ENCODE results near the gene ADARB1.

The ADARB1 gene

GRCh38 chr21:45090966-45091365 is 16.6 kb downstream of the ADARB1 start:
- DNase-seq (ENCODE audit: insufficient read length, low spot score): no peak
- FAIRE-seq: no peak

GRCh38 chr21:45091550-45092322 is 17.4 kb downstream of the ADARB1 start:
- DNase-seq (ENCODE audit: insufficient read length, low spot score) (no peak), FAIRE-seq (no peak)

DNA sequence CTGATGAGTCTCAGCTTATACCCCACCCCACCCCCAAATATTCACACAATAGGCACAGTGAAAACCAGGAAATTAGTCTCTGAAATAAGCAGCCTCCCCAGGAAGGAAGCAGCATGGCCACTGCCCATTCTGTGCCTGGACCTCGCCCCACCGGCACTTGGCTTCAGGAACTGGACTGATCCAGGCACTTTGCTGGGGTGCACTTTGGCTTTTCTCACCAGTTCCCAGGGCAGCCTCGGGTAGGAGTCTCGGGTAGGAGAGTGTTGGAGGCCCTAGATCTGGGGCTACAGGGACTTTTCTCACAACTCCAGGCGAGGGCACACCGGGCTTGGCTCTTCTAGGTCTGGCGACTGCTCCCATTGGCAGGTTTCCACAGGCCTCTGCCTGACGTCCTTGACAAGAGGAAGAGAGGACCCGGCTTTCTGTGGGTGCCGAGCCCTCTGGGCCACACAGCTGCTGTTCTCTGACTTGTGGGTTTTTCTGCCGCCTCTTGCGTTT is 18.7 kb downstream of the ADARB1 start:
- no peak for DNase-seq (ENCODE audit: insufficient read length, low spot score)
- FAIRE-seq: no peak

DNA sequence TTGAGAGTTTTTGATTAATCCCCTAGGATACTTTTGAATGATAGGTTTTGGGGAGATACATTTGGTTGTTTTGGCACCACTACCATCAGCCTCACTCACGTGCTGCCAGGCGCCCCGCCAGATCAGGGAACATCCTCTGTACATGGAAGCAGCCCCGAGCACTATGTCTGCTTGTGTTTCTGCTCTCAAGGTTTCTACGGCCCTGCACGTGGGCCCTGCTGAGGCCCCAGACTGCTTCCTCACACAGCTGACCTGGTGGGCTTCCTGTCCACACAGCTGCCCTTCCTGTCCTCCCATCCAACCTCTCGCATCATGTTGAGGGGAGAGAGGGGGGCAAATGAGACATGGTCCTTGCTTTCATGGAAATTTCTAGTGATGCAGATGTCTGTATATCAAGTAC is 20.0 kb downstream of the ADARB1 start:
- FAIRE-seq: no peak
- DNase-seq (ENCODE audit: insufficient read length, low spot score): no peak

- FAIRE-seq (no peak), DNase-seq (ENCODE audit: insufficient read length, low spot score) (no peak)
Measured at GRCh38 chr21:45095505-45095904, 21.1 kb downstream of the ADARB1 start.

GRCh38 chr21:45096217-45096616 is 21.8 kb downstream of the ADARB1 start:
- FAIRE-seq: no peak

GRCh38 chr21:45097827-45098387 is 23.5 kb downstream of the ADARB1 start:
- FAIRE-seq (no peak), DNase-seq (ENCODE audit: insufficient read length, low spot score) (no peak)

More at GRCh38 chr21:45096217-45096616, 21.8 kb downstream of the ADARB1 start:
- DNase-seq (ENCODE audit: insufficient read length, low spot score): no peak

DNA sequence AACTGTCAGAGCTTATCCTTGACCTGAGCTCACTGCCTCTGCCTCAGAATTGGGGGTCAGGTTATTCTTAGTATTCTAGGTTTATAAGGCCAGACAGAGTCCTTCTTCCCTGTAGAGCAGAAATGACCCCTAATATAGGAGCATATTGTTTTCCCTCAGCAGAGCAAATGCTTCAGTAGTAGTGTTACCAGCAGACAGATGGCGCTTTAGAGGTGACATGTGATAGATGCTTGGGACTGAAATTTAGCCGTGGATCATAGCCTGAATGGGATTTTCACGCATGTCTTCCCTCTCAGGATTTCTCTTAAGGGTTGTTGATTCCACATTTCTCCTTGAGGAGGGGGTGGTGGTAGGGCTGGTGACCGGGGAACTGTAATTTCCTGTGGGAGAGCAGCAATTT is 24.5 kb downstream of the ADARB1 start:
- FAIRE-seq (no peak), DNase-seq (ENCODE audit: insufficient read length, low spot score) (no peak)

DNA sequence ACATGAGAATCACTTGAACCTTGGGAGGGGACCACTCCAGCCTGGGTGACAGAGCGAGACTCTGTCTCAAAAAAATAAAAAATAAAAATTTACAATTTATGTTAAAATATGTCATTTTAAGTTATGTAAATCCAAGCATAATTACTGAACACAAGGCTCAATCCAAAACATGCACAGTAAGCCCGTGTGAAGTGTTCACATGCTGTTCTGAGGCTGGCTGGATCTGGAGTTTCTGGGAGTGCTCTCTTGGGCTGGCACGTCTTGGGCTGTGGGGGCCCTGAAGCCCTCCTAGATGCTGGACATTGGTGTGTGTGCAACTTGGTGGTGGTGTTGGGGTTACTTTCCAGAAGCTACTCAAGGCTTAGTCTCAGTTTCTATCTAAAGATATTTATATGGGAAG is 25.2 kb downstream of the ADARB1 start:
- no peak for DNase-seq (ENCODE audit: insufficient read length, low spot score)
- FAIRE-seq: no peak

DNA sequence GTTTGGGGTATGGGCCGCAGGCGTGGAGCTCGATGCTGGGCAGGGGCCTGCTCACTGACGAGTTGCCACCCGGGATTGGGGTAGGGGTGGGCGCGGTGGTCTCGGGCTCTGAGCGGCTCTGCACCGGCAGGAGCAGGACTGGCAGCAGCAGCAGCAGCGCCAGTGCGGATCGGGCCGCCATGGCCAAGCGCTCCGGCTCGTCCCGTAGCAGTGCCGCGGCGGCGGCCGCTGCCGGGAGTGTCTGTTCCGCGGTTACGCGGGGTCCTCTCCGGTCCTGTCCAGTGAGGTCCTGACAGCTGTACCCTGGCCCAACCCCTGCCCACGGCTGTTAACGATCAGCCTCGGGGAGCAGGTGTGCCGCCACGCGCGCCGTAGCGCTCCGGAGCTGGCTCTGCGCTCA is 26.5 kb downstream of the ADARB1 start:
- FAIRE-seq: no peak
- DNase-seq (ENCODE audit: insufficient read length, low spot score): no peak

- no peak for FAIRE-seq
- DNase-seq (ENCODE audit: insufficient read length, low spot score): peak; percentile 80
Measured at GRCh38 chr21:45102391-45102932, 28.1 kb downstream of the ADARB1 start.

GRCh38 chr21:45103971-45104520 is 29.7 kb downstream of the ADARB1 start:
- no peak for DNase-seq (ENCODE audit: insufficient read length, low spot score)
- FAIRE-seq: no peak

DNA sequence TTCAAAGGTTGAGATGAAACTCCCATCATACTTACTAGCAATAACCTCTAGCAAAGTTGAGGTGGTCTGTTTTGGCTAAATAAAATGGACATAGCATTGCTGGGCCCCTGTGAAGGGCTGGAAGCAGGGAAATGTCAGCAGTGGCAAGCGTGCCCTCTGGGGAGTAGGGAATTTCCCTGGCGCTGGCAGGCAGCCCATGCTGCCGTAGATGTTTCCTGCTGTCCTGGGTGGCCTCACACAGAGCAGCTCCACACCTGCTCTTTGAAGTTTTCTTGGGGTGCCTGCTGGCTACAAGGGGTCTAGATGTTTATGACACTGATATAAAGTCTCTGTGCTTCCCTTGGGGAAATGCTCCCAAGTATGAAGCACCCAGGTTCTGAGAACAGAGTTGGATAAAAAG is 30.2 kb downstream of the ADARB1 start:
- DNase-seq (ENCODE audit: insufficient read length, low spot score) (peak; percentile 50), FAIRE-seq (no peak)

- DNase-seq (ENCODE audit: insufficient read length, low spot score) (no peak), FAIRE-seq (no peak)
Measured at GRCh38 chr21:45105906-45106485, 31.6 kb downstream of the ADARB1 start.

GRCh38 chr21:45108034-45108790 is 33.8 kb downstream of the ADARB1 start:
- no peak for FAIRE-seq
- no peak for DNase-seq (ENCODE audit: insufficient read length, low spot score)

GRCh38 chr21:45108808-45109781 is 34.7 kb downstream of the ADARB1 start:
- FAIRE-seq: peak; percentile 46

DNA sequence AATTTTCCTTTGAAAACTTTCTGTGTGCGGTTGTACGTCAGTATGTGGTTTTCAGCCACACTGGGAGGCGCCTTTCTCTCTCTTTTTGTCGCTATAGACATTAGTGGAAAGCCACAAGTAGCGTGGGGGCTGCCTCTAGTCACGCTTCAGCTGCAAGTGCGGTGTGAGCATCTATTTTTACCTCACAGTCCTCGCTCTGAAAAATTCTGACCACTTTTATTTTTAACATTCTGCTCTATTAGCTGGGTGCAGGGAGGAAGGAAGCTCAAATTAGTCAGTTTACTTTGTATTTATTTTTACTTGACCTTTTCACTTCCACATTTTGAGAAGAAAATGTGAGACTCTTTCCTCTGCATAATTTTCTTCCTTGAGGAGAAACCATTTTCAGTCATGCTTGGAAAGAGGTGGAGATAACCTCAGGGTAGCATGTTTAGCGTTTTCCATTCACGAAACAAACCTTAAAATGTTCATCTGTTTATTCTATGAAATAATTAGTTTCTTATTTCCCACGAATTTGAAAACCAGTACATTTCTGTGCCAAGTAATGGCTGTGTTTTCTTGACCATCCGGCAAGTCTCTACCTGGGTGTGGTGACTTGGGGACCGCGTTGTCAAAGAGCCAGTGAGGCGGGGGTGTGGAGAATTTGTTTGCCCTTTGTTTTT is 35.6 kb downstream of the ADARB1 start:
- no peak for FAIRE-seq

More at GRCh38 chr21:45108808-45109781, 34.7 kb downstream of the ADARB1 start:
- no peak for DNase-seq (ENCODE audit: insufficient read length, low spot score)

GRCh38 chr21:45110873-45111624 is 36.7 kb downstream of the ADARB1 start:
- FAIRE-seq (no peak), DNase-seq (ENCODE audit: insufficient read length, low spot score) (no peak)

More for the DNA sequence above, 35.6 kb downstream of the ADARB1 start:
- DNase-seq (ENCODE audit: insufficient read length, low spot score): no peak

Data from HTR-8/SVneo (cell line).